AG09319 (cell line): ENCODE measurements around the gene INHBB.

Experiments used
- DNase-seq: peaks from one replicate; pipeline ENCODE4 v3.0.0-alpha.2; 2010; ENCODE audit warnings: low read depth; ENCODE audit errors: extremely low read depth
- TF ChIP-seq, protein P1 (sequence below): IDR thresholded peaks from 2 replicates; pipeline ENCODE4 v1.5.1; 2011; ENCODE audit warnings: low read depth, mild to moderate bottlenecking, inconsistent platforms, low read length, moderate library complexity

The INHBB gene

DNA sequence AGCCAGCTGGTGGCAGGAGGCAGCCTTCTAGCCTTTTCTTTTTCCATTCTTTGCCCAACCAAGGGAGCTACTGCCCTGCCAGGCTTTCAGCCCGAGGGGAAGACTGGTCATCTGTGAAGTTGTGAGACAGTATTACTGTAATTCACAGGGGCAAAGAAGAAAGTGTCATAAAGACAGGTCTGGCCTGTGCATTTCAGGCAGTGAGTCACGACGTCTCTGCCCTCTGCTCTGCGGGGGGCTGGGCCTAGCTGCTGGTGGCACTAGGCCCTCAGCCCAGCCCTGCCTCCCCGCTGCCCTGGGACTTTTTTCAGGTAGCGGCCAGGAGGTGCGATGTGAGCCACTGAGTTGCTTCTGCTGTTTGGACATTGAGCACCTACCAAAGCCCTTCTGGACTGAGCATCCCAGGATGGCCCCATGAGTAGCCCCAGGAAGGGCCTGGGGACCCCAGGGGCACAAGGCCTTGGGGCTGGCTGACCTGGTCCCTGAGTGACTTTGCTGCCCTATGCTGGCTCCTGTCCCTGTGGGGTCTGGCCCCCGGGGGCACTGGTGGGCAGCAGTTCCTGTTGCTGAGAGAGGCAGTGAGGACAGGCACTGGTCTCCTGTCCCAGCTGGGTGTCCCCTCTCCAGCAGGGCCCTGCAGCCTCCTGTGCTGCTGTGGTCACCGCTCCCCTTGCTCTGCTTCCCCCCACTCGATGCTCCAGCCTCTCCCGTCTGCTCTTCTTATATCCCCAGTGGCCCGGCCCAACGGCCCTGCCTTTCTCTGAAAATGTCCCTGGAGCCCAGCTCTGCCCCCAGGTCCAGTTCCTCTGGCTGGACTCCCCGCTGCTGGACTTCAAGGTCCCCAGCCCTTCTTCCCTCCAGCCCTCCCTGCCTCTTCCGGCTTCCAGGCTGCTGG lies 7.0 kb downstream of the INHBB start:
- TF ChIP-seq, protein P1, sequence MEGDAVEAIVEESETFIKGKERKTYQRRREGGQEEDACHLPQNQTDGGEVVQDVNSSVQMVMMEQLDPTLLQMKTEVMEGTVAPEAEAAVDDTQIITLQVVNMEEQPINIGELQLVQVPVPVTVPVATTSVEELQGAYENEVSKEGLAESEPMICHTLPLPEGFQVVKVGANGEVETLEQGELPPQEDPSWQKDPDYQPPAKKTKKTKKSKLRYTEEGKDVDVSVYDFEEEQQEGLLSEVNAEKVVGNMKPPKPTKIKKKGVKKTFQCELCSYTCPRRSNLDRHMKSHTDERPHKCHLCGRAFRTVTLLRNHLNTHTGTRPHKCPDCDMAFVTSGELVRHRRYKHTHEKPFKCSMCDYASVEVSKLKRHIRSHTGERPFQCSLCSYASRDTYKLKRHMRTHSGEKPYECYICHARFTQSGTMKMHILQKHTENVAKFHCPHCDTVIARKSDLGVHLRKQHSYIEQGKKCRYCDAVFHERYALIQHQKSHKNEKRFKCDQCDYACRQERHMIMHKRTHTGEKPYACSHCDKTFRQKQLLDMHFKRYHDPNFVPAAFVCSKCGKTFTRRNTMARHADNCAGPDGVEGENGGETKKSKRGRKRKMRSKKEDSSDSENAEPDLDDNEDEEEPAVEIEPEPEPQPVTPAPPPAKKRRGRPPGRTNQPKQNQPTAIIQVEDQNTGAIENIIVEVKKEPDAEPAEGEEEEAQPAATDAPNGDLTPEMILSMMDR: no peak
- DNase-seq: no peak

DNA sequence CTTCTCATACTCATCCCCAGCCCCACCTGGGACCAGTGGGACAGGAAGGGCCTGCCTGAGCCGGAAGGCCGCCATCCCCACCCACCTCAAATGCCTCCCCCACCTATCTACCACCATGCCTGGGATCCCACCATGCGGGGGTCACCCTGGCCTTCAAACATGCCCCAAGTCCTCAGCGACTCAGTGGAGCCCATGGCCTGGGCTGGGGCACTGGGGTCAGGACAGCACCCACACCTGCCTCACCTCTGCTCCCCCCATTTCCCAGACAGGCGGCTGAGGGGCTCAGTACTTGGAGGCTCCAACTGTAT lies 7.6 kb downstream of the INHBB start:
- TF ChIP-seq, protein P1: no peak
- DNase-seq: no peak

- TF ChIP-seq, protein P1: no peak
- no peak for DNase-seq
Measured at GRCh38 chr2:120353931-120354330, 8.0 kb downstream of the INHBB start.

GRCh38 chr2:120354467-120354866 lies 8.5 kb downstream of the INHBB start:
- TF ChIP-seq, protein P1: no peak
- DNase-seq: no peak

DNA sequence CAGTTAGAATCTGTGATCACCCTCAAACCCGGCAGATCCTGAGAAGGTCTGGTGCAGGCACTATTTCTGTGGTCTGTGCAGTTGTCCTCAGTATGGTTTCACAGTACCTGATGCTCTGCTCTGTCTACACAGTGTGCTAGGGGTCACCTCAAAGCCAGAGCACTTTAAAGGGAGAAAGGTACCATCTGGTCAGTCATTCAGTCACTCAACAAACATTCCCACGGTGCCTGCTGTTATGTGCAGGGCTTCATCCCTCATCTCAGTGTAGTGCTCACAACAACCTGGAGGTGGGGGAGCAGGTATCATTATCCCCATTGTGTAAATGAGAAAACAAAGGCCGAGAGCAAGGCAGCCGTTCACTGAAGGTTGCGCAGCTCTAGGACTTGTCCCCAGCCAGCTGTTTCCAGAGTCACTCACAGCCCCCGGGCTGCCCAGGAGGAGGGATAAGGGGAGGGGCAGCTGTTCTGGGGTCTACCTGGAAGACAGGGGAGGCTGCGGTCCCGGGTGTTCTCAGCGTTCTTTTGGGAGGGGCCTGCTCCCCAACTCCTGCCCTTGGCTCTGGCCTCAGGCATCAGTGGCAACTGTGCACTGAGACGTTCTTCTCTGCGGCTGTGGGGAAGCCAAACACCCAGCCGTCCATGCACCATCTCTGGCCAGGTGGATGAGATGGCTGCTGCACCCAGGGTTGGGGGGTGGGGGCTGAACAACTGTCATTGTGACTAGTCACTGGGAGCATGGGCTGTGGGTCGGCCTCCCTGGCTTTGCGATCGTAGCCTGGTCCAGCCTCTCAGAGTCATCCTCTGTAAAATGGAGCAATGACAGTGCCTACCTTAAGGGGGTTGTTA lies 9.2 kb downstream of the INHBB start:
- no peak for DNase-seq
- TF ChIP-seq, protein P1: no peak

DNA sequence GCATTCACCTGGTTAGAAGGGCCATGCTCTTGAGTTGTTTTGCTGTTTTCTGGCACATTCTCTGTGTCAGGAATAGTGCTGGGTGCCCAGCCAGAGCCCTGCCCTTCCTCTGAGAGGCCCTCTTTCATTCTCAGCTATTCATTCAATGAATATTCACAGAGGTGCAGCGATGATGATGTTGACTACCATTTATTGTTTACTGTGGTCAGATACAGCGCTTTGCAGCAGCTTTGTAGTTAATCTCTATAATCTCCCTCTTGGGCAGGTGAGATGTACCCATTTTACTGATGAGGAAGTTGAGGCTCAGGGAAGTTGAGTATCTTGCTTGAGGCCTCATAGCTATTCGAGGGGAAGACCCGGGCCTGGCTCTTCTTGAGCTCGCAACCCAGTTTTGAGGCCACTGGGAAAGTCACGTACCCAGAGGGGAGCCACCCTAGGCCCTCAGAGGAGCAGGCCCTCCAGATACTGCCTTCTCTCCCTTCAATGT lies 9.9 kb downstream of the INHBB start:
- TF ChIP-seq, protein P1: no peak
- DNase-seq: no peak

- TF ChIP-seq, protein P1: no peak
- no peak for DNase-seq
Measured at GRCh38 chr2:120357768-120358167, 11.8 kb downstream of the INHBB start.
